GM19463 (cell line): Measurements from ENCODE around the gene RAB37.

Source experiments
- ATAC-seq: cut with Tn5 transposase; IDR thresholded peaks from one replicate; pipeline ENCODE4 v1.9.1; 2021; ENCODE audit warnings: mild to moderate bottlenecking, moderate library complexity; ENCODE audit not compliant: unreplicated experiment

RAB37 gene

GRCh38 chr17:74728033-74728701, 8.9 kb upstream of the RAB37 start:
- ATAC-seq = no peak

GRCh38 chr17:74728702-74729075, 8.4 kb upstream of the RAB37 start:
- ATAC-seq = no peak

- ATAC-seq = no peak
Observed at GRCh38 chr17:74729368-74729767, 7.7 kb upstream of the RAB37 start.

GRCh38 chr17:74729866-74730265, 7.2 kb upstream of the RAB37 start:
- no peak for ATAC-seq

- no peak for ATAC-seq
Observed at GRCh38 chr17:74730491-74731346, 6.3 kb upstream of the RAB37 start.

- ATAC-seq = no peak
Observed at GRCh38 chr17:74731347-74731605, 5.8 kb upstream of the RAB37 start.

GRCh38 chr17:74732042-74732867, 4.8 kb upstream of the RAB37 start:
- no peak for ATAC-seq

GRCh38 chr17:74733365-74734122, 3.5 kb upstream of the RAB37 start:
- ATAC-seq = no peak

GRCh38 chr17:74734256-74734655, 2.8 kb upstream of the RAB37 start:
- ATAC-seq = no peak

- no peak for ATAC-seq
Observed at GRCh38 chr17:74737299-74738050, 419 bp downstream of the RAB37 start.

GRCh38 chr17:74738051-74738996, 1.3 kb downstream of the RAB37 start:
- ATAC-seq = peak; percentile 62

- ATAC-seq = no peak
Observed at GRCh38 chr17:74739227-74739831, 2.3 kb downstream of the RAB37 start.

- no peak for ATAC-seq
Observed at GRCh38 chr17:74740173-74740572, 3.1 kb downstream of the RAB37 start.

GRCh38 chr17:74740641-74741387, 3.8 kb downstream of the RAB37 start:
- no peak for ATAC-seq

GRCh38 chr17:74742153-74742515, 5.1 kb downstream of the RAB37 start:
- no peak for ATAC-seq

- ATAC-seq = no peak
Observed at GRCh38 chr17:74742978-74743545, 6.0 kb downstream of the RAB37 start.

- ATAC-seq = no peak
Observed at GRCh38 chr17:74743755-74744154, 6.7 kb downstream of the RAB37 start.

GRCh38 chr17:74744349-74744713, 7.3 kb downstream of the RAB37 start:
- ATAC-seq = no peak
